Measurements from ENCODE around the gene CHD3. TPM values are rescaled to one million over a fixed set of nuclear protein-coding genes. Genes with fewer than 3 reads are reported as not detected.

CHD3 gene
- total and polyA plus RNA-seq, 4 experiments from 2014 or later: 0.84 to 287 (median 149) TPM

GRCh38 chr17:7856811-7857712 is 31.5 kb upstream of the CHD3 start, which contains the start of gene NAA38:
Gene NAA38, minus strand, starts transcription at chr17:7857559. Its CDS starts 96 bp downstream, at chr17:7857463.
- peaks cover 33% of the 10 kb centered on the region for H3K4me1 ChIP-seq (ENCODE audit: insufficient read depth, low read length)
- Mint-ChIP-seq H3K4me1 (peaks cover under 1 to 11% (median 8%) of the 10 kb centered on the region in 4 donors), H3K27ac (no peak within 1 kb of the TSS), H3K27me3 (no peaks in the 10 kb centered on the region), H3K4me3 (no peak within 1 kb of the TSS), H3K36me3 (peaks cover 5 to 10% of the 10 kb centered on the region in 2 donors), H3K9me3 (no peaks in the 10 kb centered on the region)
- DNase-seq: peak; percentile 97 to 99 (median 98)
- H3K9me3 ChIP-seq (ENCODE audit: control insufficient read depth in 1 of 2, low read length in 2 of 2): no peaks in the 10 kb centered on the region
- peak within 1 kb of the TSS; percentile 67 to 96 for H3K4me3 ChIP-seq (ENCODE audit: low read length in 2 of 2)
- intact Hi-C loops (cut with micrococcal nuclease): loop anchor here (1.0 to 5.0 kb wide), 7 partner anchors 15 to 285 kb away; partner anchors contain the start of genes CNTROB and KDM6B
- H3K36me3 ChIP-seq (ENCODE audit: insufficient read depth, low read length): peaks cover 10% of the 10 kb centered on the region
- peak within 1 kb of the TSS; percentile 81 for H3K27ac ChIP-seq (ENCODE audit: low read depth, low read length)
- H3K27me3 ChIP-seq (ENCODE audit: insufficient read depth, low read length): no peaks in the 10 kb centered on the region
- POLR2A ChIA-PET (ENCODE audit: partially characterized antibody): interaction anchor here (0.7 to 5.1 kb wide), 29 partner anchors 11 to 527 kb away, joined by 3 to 73 read pairs (median 6); partner anchors contain the start of genes AURKB, CNTROB, KCNAB3 and KDM6B
- CTCF ChIA-PET (ENCODE audit: partially characterized antibody): interaction anchor here (0.6 to 2.6 kb wide), 19 partner anchors 12 to 225 kb away, joined by 3 to 16 read pairs (median 4); partner anchors contain the start of genes KDM6B and RNF227

GRCh38 chr17:7857713-7858521 is 30.7 kb upstream of the CHD3 start, which contains the start of gene CYB5D1:
Gene CYB5D1, plus strand, starts transcription at chr17:7858003. Its CDS starts 132 bp downstream, at chr17:7858135.
- Histone ChIP-seq H3K27ac (ENCODE audit: low read depth, low read length) (peak within 1 kb of the TSS; percentile 81), H3K9me3 (ENCODE audit: control insufficient read depth in 1 of 2, low read length in 2 of 2) (no peaks in the 10 kb centered on the region), H3K36me3 (ENCODE audit: insufficient read depth, low read length) (peaks cover 1% of the 10 kb centered on the region), H3K4me1 (ENCODE audit: insufficient read depth, low read length) (peaks cover 27% of the 10 kb centered on the region), H3K27me3 (ENCODE audit: insufficient read depth, low read length) (no peaks in the 10 kb centered on the region), H3K4me3 (ENCODE audit: low read length in 2 of 2) (peak within 1 kb of the TSS; percentile 67 to 96)
- H3K27ac Mint-ChIP-seq: no peak within 1 kb of the TSS
- H3K4me3 Mint-ChIP-seq: no peak within 1 kb of the TSS
- no peaks in the 10 kb centered on the region for H3K27me3 Mint-ChIP-seq
- no peaks in the 10 kb centered on the region for H3K9me3 Mint-ChIP-seq
- peaks cover 5 to 11% of the 10 kb centered on the region in 2 donors for H3K36me3 Mint-ChIP-seq
- H3K4me1 Mint-ChIP-seq: peaks cover 4 to 14% (median 8%) of the 10 kb centered on the region in 4 donors
- ChIA-PET POLR2A (ENCODE audit: partially characterized antibody) (interaction anchor here (0.7 to 5.1 kb wide), 25 partner anchors 10 to 528 kb away, joined by 3 to 73 read pairs (median 7); partner anchors contain the start of genes AURKB, CNTROB, KCNAB3 and KDM6B), CTCF (ENCODE audit: partially characterized antibody) (interaction anchor here (0.6 to 14.8 kb wide), 17 partner anchors 11 to 225 kb away, joined by 3 to 311 read pairs (median 5); partner anchors contain the start of genes KDM6B and RNF227)
- DNase-seq: peak; percentile 94 to 95 (median 95)
- intact Hi-C loops (cut with micrococcal nuclease): loop anchor here (1.0 to 5.0 kb wide), 7 partner anchors 16 to 286 kb away; partner anchors contain the start of genes CNTROB and KDM6B

- intact Hi-C loops (cut with micrococcal nuclease): loop anchor here (5.0 kb wide), 1 partner anchor 286 kb away; no protein-coding TSS in a partner anchor
- Histone ChIP-seq H3K27me3 (ENCODE audit: insufficient read depth, low read length) (no peaks in the 10 kb centered on the region), H3K27ac (ENCODE audit: low read depth, low read length) (peak overlapping the region; percentile 81), H3K4me1 (ENCODE audit: insufficient read depth, low read length) (peaks cover 27% of the 10 kb centered on the region), H3K9me3 (ENCODE audit: control insufficient read depth in 1 of 2, low read length in 2 of 2) (no peaks in the 10 kb centered on the region), H3K36me3 (ENCODE audit: insufficient read depth, low read length) (no peaks in the 10 kb centered on the region), H3K4me3 (ENCODE audit: low read length in 2 of 2) (peak overlapping the region in 1 of 2 donors; percentile 67)
- Mint-ChIP-seq H3K27ac (no peak overlapping the region), H3K27me3 (no peaks in the 10 kb centered on the region), H3K36me3 (peaks cover 5 to 11% of the 10 kb centered on the region in 2 donors), H3K4me1 (peaks cover 4 to 14% (median 10%) of the 10 kb centered on the region in 4 donors), H3K9me3 (no peaks in the 10 kb centered on the region), H3K4me3 (no peak overlapping the region)
- CTCF ChIA-PET (ENCODE audit: partially characterized antibody): interaction anchor here (7.4 to 14.8 kb wide), 2 partner anchors 53 to 130 kb away, joined by 44 to 311 read pairs; no protein-coding TSS in a partner anchor
- peak in 3 of 5 donors; percentile 29 to 70 (median 40) for DNase-seq
- POLR2A ChIA-PET (ENCODE audit: partially characterized antibody): interaction anchor here (0.8 to 5.1 kb wide), 4 partner anchors 17 to 131 kb away, joined by 3 to 45 read pairs (median 7); partner anchors contain the start of genes CNTROB and RNF227
Observed at GRCh38 chr17:7858522-7858810, 30.1 kb upstream of the CHD3 start.

GRCh38 chr17:7859028-7859427 is 29.6 kb upstream of the CHD3 start:
- no peaks in the 10 kb centered on the region for H3K27me3 Mint-ChIP-seq
- peaks cover 4 to 14% (median 10%) of the 10 kb centered on the region in 4 donors for H3K4me1 Mint-ChIP-seq
- Histone ChIP-seq H3K4me3 (ENCODE audit: low read length in 2 of 2) (no peak overlapping the region), H3K36me3 (ENCODE audit: insufficient read depth, low read length) (no peaks in the 10 kb centered on the region), H3K9me3 (ENCODE audit: control insufficient read depth in 1 of 2, low read length in 2 of 2) (no peaks in the 10 kb centered on the region), H3K27ac (ENCODE audit: low read depth, low read length) (peak overlapping the region; percentile 81), H3K4me1 (ENCODE audit: insufficient read depth, low read length) (peaks cover 27% of the 10 kb centered on the region), H3K27me3 (ENCODE audit: insufficient read depth, low read length) (no peaks in the 10 kb centered on the region)
- DNase-seq: peak in 1 of 5 donors; percentile 29
- no peak overlapping the region for H3K4me3 Mint-ChIP-seq
- ChIA-PET POLR2A (ENCODE audit: partially characterized antibody) (interaction anchor here (0.8 to 5.1 kb wide), 4 partner anchors 17 to 131 kb away, joined by 3 to 45 read pairs (median 7); partner anchors contain the start of genes CNTROB and RNF227), CTCF (ENCODE audit: partially characterized antibody) (interaction anchor here (0.9 to 14.8 kb wide), 3 partner anchors 53 to 129 kb away, joined by 3 to 311 read pairs (median 44); partner anchors contain the start of genes CNTROB and TRAPPC1)
- peaks cover 5 to 8% of the 10 kb centered on the region in 2 donors for H3K36me3 Mint-ChIP-seq
- intact Hi-C loops (cut with micrococcal nuclease): loop anchor here (5.0 kb wide), 1 partner anchor 287 kb away; no protein-coding TSS in a partner anchor
- peak overlapping the region in 2 of 7 donors; percentile 57 to 81 for H3K27ac Mint-ChIP-seq
- H3K9me3 Mint-ChIP-seq: no peaks in the 10 kb centered on the region

GRCh38 chr17:7862692-7863437 is 25.7 kb upstream of the CHD3 start:
- POLR2A ChIA-PET (ENCODE audit: partially characterized antibody): interaction anchor here (0.6 to 4.9 kb wide), 11 partner anchors 10 to 505 kb away, joined by 3 to 29 read pairs (median 5); partner anchors contain the start of genes KDM6B and RNF227
- DNase-seq: peak; percentile 35 to 58 (median 41)

More at GRCh38 chr17:7862692-7863437, 25.7 kb upstream of the CHD3 start:
- no peak overlapping the region for H3K4me3 Mint-ChIP-seq
- Histone ChIP-seq H3K4me3 (ENCODE audit: low read length in 2 of 2) (no peak overlapping the region), H3K27me3 (ENCODE audit: insufficient read depth, low read length) (no peaks in the 10 kb centered on the region), H3K9me3 (ENCODE audit: control insufficient read depth in 1 of 2, low read length in 2 of 2) (no peaks in the 10 kb centered on the region), H3K36me3 (ENCODE audit: insufficient read depth, low read length) (no peaks in the 10 kb centered on the region), H3K27ac (ENCODE audit: low read depth, low read length) (no peak overlapping the region), H3K4me1 (ENCODE audit: insufficient read depth, low read length) (peaks cover 27% of the 10 kb centered on the region)
- intact Hi-C loops (cut with micrococcal nuclease): loop anchor here (1.0 kb wide), 4 partner anchors 24 to 194 kb away; no protein-coding TSS in a partner anchor
- CTCF ChIA-PET (ENCODE audit: partially characterized antibody): interaction anchor here (0.8 to 14.8 kb wide), 29 partner anchors 8 to 216 kb away, joined by 3 to 311 read pairs (median 5); partner anchors contain the start of genes KDM6B and RNF227
- H3K27me3 Mint-ChIP-seq: no peaks in the 10 kb centered on the region
- H3K4me1 Mint-ChIP-seq: peaks cover 18 to 31% (median 22%) of the 10 kb centered on the region in 4 donors
- peaks cover 4 to 11% of the 10 kb centered on the region in 2 donors for H3K36me3 Mint-ChIP-seq
- no peaks in the 10 kb centered on the region for H3K9me3 Mint-ChIP-seq
- H3K27ac Mint-ChIP-seq: peak overlapping the region in 5 of 7 donors; percentile 11 to 80 (median 15)
